SK-N-SH (cell line): ENCODE data around the gene ATG7. TPM values are rescaled to one million over a fixed set of nuclear protein-coding genes. Genes with fewer than 3 reads are reported as not detected.

Experiments used
- CTCF ChIA-PET: fragments of 300-600, 350-600 bp; formaldehyde crosslinking; extraction: SDS; loops from one replicate; lab custom pipeline; 2021; lab: Yijun Ruan, JAX
- POLR2A ChIA-PET: fragments of 350-600 bp; sonication (Branson Sonifier 250); formaldehyde crosslinking; extraction: SDS; loops from one replicate; lab custom pipeline; 2020; ENCODE audit warnings: antibody characterized with exemption, inconsistent platforms; lab: Yijun Ruan, JAX
- DNase-seq: peaks from one replicate; pipeline ENCODE4 v3.0.0; 2012
- H2AFZ ChIP-seq: fragments of 200-600 bp; sonication (generic); 2 replicates; pipeline ENCODE4 v1.8.1; 2016; ENCODE audit warnings: antibody characterized with exemption, mild to moderate bottlenecking, low read depth
- H3F3A ChIP-seq: fragments of 200-600 bp; sonication (generic); replicated peaks from 2 replicates; pipeline ENCODE3; 2016; ENCODE audit warnings: antibody characterized with exemption, mild to moderate bottlenecking; ENCODE audit not compliant: insufficient read depth
- H3K27ac ChIP-seq, 2 experiments: fragments of 200-500 bp in 1 of 2; fragments of 200-600 bp in 1 of 2; sonication (Bioruptor generic) in 1 of 2; sonication (generic), shearing (Covaris generic) in 1 of 2; 2 replicates each; pipeline versions ENCODE4 v1.5.1 to v1.6.1; 2014 to 2016; ENCODE audit warnings: low read depth in 2 of 2, inconsistent platforms in 1 of 2, low read length in 1 of 2, mild to moderate bottlenecking in 1 of 2, mixed read lengths in 1 of 2
- H3K27me3 ChIP-seq: fragments of 200-600 bp; sonication (generic), shearing (Covaris generic); 2 replicates; pipeline ENCODE4 v1.6.1; 2016; ENCODE audit warnings: mixed run types; ENCODE audit not compliant: insufficient read depth
- H3K36me3 ChIP-seq, 2 experiments: fragments of 200-500 bp in 1 of 2; fragments of 200-600 bp in 1 of 2; sonication (Bioruptor generic) in 1 of 2; sonication (generic) in 1 of 2; replicated peaks in 1 of 2; 2 replicates each; pipeline versions ENCODE3 to v1.5.1; 2014 to 2016; ENCODE audit warnings: low read length in 1 of 2, mild to moderate bottlenecking in 1 of 2; ENCODE audit not compliant: insufficient read depth in 2 of 2, control insufficient read depth in 1 of 2
- H3K4me1 ChIP-seq, 2 experiments: fragments of 200-500 bp in 1 of 2; fragments of 200-600 bp in 1 of 2; sonication (Bioruptor generic) in 1 of 2; sonication (generic), shearing (Covaris generic) in 1 of 2; 2 replicates each; pipeline versions ENCODE4 v1.5.1 to v1.6.1; 2014 to 2016; ENCODE audit warnings: low read depth in 1 of 2, low read length in 1 of 2, mixed run types in 1 of 2; ENCODE audit not compliant: insufficient read depth in 2 of 2, control insufficient read depth in 1 of 2
- H3K4me2 ChIP-seq: fragments of 200-600 bp; sonication (generic), shearing (Covaris generic); 2 replicates; pipeline ENCODE4 v1.6.1; 2017; ENCODE audit warnings: mixed run types
- H3K4me3 ChIP-seq, 2 experiments: fragments of 200-500 bp in 1 of 2; fragments of 200-600 bp in 1 of 2; sonication (Bioruptor generic) in 1 of 2; sonication (generic), shearing (Covaris generic) in 1 of 2; 2 replicates each; pipeline versions ENCODE4 v1.5.1 to v1.8.1; 2014 to 2016; ENCODE audit warnings: low read depth in 2 of 2, inconsistent platforms in 1 of 2, low read length in 1 of 2, mild to moderate bottlenecking in 1 of 2, mixed read lengths in 1 of 2, moderate library complexity in 1 of 2
- H3K79me2 ChIP-seq: fragments of 200-600 bp; sonication (generic); 2 replicates; pipeline ENCODE4 v1.8.1; 2017; ENCODE audit warnings: mild to moderate bottlenecking; ENCODE audit not compliant: insufficient read depth
- H3K9ac ChIP-seq: fragments of 200-600 bp; sonication (generic); 2 replicates; pipeline ENCODE4 v1.6.1; 2017; ENCODE audit warnings: mixed run types
- H3K9me2 ChIP-seq: fragments of 200-600 bp; sonication (generic); 2 replicates; pipeline ENCODE4 v1.6.1; 2017; ENCODE audit warnings: mixed run types
- H3K9me3 ChIP-seq: fragments of 200-600 bp; sonication (generic); 2 replicates; pipeline ENCODE4 v1.6.1; 2017; ENCODE audit warnings: mixed run types, mild to moderate bottlenecking, moderate library complexity
- H4K20me1 ChIP-seq: fragments of 200-600 bp; sonication (generic); 2 replicates; pipeline ENCODE4 v1.6.1; 2017; ENCODE audit warnings: mild to moderate bottlenecking, mixed run types; ENCODE audit not compliant: insufficient read depth
- JUND ChIP-seq: IDR thresholded peaks from 2 replicates; pipeline ENCODE4 v1.4.0; 2012
- MAX ChIP-seq: IDR thresholded peaks from 2 replicates; pipeline ENCODE4 v1.4.0; 2012; ENCODE audit warnings: low read depth
- MEF2A ChIP-seq: IDR thresholded peaks from 2 replicates; pipeline ENCODE4 v1.4.0; 2012; ENCODE audit warnings: low read depth, borderline replicate concordance
- MXI1 ChIP-seq: IDR thresholded peaks from 2 replicates; pipeline ENCODE4 v1.6.1; 2012; ENCODE audit warnings: mild to moderate bottlenecking, low read depth, low read length, improper control_type of control experiment
- NRF1 ChIP-seq: IDR thresholded peaks from 2 replicates; pipeline ENCODE4 v1.6.1; 2012; ENCODE audit warnings: low read depth, mild to moderate bottlenecking, low read length
- RAD21 ChIP-seq: IDR thresholded peaks from 2 replicates; pipeline ENCODE4 v1.6.1; 2012; ENCODE audit warnings: mild to moderate bottlenecking, low read length
- REST ChIP-seq: IDR thresholded peaks from 2 replicates; pipeline ENCODE4 v1.6.1; 2012; ENCODE audit warnings: mild to moderate bottlenecking, low read depth, low read length, moderate library complexity
- RFX5 ChIP-seq: IDR thresholded peaks from 2 replicates; pipeline ENCODE4 v1.6.1; 2012; ENCODE audit warnings: mild to moderate bottlenecking, improper control_type of control experiment, low read length
- RXRA ChIP-seq: IDR thresholded peaks from 2 replicates; pipeline ENCODE4 v1.4.0; 2012; ENCODE audit warnings: low read depth, mild to moderate bottlenecking, borderline replicate concordance
- SMC3 ChIP-seq: IDR thresholded peaks from 2 replicates; pipeline ENCODE4 v1.6.1; 2012; ENCODE audit warnings: low read depth, low read length, improper control_type of control experiment
- TEAD4 ChIP-seq: IDR thresholded peaks from 2 replicates; pipeline ENCODE4 v1.4.0; 2012; ENCODE audit warnings: mild to moderate bottlenecking, borderline replicate concordance; ENCODE audit not compliant: insufficient read depth
- YY1 ChIP-seq: IDR thresholded peaks from 2 replicates; pipeline ENCODE4 v1.4.0; 2012; ENCODE audit warnings: low read depth, mild to moderate bottlenecking
- WGBS: methylation state at CpG from one replicate; pipeline ENCODE4 v1.1.6; 2017; ENCODE audit warnings: low lambda C conversion rate; 5-methylcytosine and 5-hydroxymethylcytosine counted together
- polyA plus RNA-seq, 3 experiments: library from polyadenylated mRNA; depleted of rRNA; stranded (reverse); fragments of >200 nt; gene quantifications; 2 replicates each; pipeline ENCODE4 v1.2.3, GENCODE V29; 2012
- TF ChIP-seq, protein P1 (sequence below): fragments of 150-350 bp; IDR thresholded peaks from 2 replicates; pipeline ENCODE4 v1.6.1; 2016; ENCODE audit warnings: mild to moderate bottlenecking, low read depth, low read length
- TF ChIP-seq, protein P2 (sequence below): IDR thresholded peaks from 2 replicates; pipeline ENCODE4 v1.4.0; 2012; ENCODE audit warnings: low read depth, borderline replicate concordance

The ATG7 gene
- polyA plus RNA-seq, 1 of the 3 experiments (the other 2 are of a cell fraction): 29.5 TPM

DNA sequence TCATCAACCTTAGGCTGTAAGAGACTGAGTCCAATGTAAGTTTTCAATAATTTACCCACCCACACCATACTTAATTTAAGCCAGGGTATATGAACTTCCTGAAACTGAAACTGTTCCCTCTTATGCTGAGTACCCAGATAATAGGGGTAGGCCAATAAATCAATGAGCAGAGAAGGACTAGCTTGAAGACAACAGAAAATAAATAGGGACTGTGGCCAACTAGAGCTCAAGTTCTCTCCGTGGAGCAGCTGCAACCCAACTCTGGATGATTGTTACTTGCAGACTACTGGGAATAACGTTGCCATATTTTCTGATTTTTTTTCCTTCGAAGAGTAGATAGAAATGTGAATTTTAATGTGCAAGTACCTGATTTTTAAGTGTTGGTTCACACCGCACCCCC is 128.0 kb downstream of the ATG7 start:
- Histone ChIP-seq H3K4me3 (no peak overlapping the region), H3K4me1 (no peaks in the 10 kb centered on the region), H3K9ac (no peak overlapping the region), H3K79me2 (no peaks in the 10 kb centered on the region), H4K20me1 (no peaks in the 10 kb centered on the region), H3K9me2 (no peaks in the 10 kb centered on the region), H3F3A (no peaks in the 10 kb centered on the region), H3K27me3 (no peaks in the 10 kb centered on the region), H3K9me3 (no peaks in the 10 kb centered on the region), H3K36me3 (peaks cover 0 to 12% of the 10 kb centered on the region in 2 experiments)
- 96% methylated on average over 4 of the region's 4 CpGs for WGBS
- no peak for DNase-seq
- CTCF ChIA-PET: no interaction called here
- POLR2A ChIA-PET: no interaction called here
- no peak for TF ChIP-seq RFX5
- TF ChIP-seq REST: no peak
- TF ChIP-seq TEAD4: no peak
- no peak for TF ChIP-seq NRF1
- TF ChIP-seq MAX: no peak
- TF ChIP-seq RXRA: no peak
- TF ChIP-seq JUND: no peak
- TF ChIP-seq SMC3: no peak
- TF ChIP-seq RAD21: no peak
- no peak for TF ChIP-seq YY1
- TF ChIP-seq MEF2A: no peak
- TF ChIP-seq, protein P1, sequence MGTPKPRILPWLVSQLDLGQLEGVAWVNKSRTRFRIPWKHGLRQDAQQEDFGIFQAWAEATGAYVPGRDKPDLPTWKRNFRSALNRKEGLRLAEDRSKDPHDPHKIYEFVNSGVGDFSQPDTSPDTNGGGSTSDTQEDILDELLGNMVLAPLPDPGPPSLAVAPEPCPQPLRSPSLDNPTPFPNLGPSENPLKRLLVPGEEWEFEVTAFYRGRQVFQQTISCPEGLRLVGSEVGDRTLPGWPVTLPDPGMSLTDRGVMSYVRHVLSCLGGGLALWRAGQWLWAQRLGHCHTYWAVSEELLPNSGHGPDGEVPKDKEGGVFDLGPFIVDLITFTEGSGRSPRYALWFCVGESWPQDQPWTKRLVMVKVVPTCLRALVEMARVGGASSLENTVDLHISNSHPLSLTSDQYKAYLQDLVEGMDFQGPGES: no peak
- TF ChIP-seq MXI1: no peak
- TF ChIP-seq, protein P2, sequence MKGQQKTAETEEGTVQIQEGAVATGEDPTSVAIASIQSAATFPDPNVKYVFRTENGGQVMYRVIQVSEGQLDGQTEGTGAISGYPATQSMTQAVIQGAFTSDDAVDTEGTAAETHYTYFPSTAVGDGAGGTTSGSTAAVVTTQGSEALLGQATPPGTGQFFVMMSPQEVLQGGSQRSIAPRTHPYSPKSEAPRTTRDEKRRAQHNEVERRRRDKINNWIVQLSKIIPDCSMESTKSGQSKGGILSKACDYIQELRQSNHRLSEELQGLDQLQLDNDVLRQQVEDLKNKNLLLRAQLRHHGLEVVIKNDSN: no peak
- TF ChIP-seq, all 33 proteins: peak for 0
- no peak overlapping the region for H2AFZ ChIP-seq
- no peak overlapping the region for H3K27ac ChIP-seq
- H3K4me2 ChIP-seq: no peak overlapping the region
